Mammary epithelial cell (primary cell): ENCODE measurements around the gene TMEM132D.

Source experiments
- CTCF ChIP-seq, 2 donors: IDR thresholded peaks in 1 of 2; conservative IDR thresholded peaks in 1 of 2; 2 replicates each; pipeline ENCODE4 v1.5.1; 2011 to 2012; ENCODE audit warnings: inconsistent platforms in 2 of 2, low read length in 2 of 2, mild to moderate bottlenecking in 2 of 2, control low read depth in 1 of 2, low read depth in 1 of 2; ENCODE audit not compliant: insufficient read depth in 1 of 2; ENCODE audit errors: extremely low read depth in 1 of 2
- EZH2 ChIP-seq: IDR thresholded peaks from 2 replicates; pipeline ENCODE4 v1.6.1; 2012; ENCODE audit warnings: low read length, inconsistent platforms, borderline replicate concordance

- TF ChIP-seq CTCF (conservative IDR thresholded peaks at IDR 0.05 in 1 of 2, IDR thresholded peaks at IDR 0.05 in 1 of 2; ENCODE audit: extremely low read depth in 1 of 2, insufficient read depth in 1 of 2, low read depth in 1 of 2, low read length in 2 of 2) (no peak), EZH2 (no peak)
Observed at GRCh38 chr12:129607756-129608155, 296.1 kb downstream of the TMEM132D start.
